H1 (cell line): Measurements from ENCODE around the gene ING1. TPM values are rescaled to one million over a fixed set of nuclear protein-coding genes. Genes with fewer than 3 reads are reported as not detected.

Experiments
- CTCF ChIA-PET: fragments of 300-600 bp; sonication (Branson Sonifier 250); formaldehyde crosslinking; loops from one replicate; lab custom pipeline; 2021; ENCODE audit not compliant: partially characterized antibody; lab: Charles Lee
- POLR2A ChIA-PET: fragments of 300-600 bp; sonication (Branson Sonifier 250); formaldehyde crosslinking; loops from one replicate; lab custom pipeline; 2021; ENCODE audit warnings: inconsistent platforms; ENCODE audit not compliant: partially characterized antibody; lab: Charles Lee
- DNase-seq, 2 experiments: peaks; one replicate each; pipeline versions ENCODE4 v3.0.0 to v3.0.0-alpha.2; 2010 to 2022; ENCODE audit warnings: low spot score in 2 of 2, low read depth in 1 of 2, mixed read lengths in 1 of 2
- FAIRE-seq: peaks from 2 replicates; lab custom pipeline; 2011; peaks lifted over from hg19 to GRCh38; lab: Jason Lieb, UNC
- H2AFZ ChIP-seq: 2 replicates; pipeline ENCODE4 v1.8.1; 2012; ENCODE audit warnings: low read length, inconsistent platforms
- H2AK5ac ChIP-seq: 2 replicates; pipeline ENCODE4 v1.6.1; 2013; ENCODE audit warnings: low read depth, low read length
- H2BK120ac ChIP-seq: replicated peaks from 2 replicates; pipeline ENCODE3; 2013; ENCODE audit warnings: low read depth, low read length, inconsistent platforms
- H2BK12ac ChIP-seq: 2 replicates; pipeline ENCODE4 v1.6.1; 2013; ENCODE audit warnings: low read depth, low read length
- H2BK15ac ChIP-seq: 2 replicates; pipeline ENCODE4 v1.6.1; 2013; ENCODE audit warnings: low read length
- H2BK20ac ChIP-seq: 2 replicates; pipeline ENCODE4 v1.6.1; 2013; ENCODE audit warnings: low read length
- H2BK5ac ChIP-seq: 2 replicates; pipeline ENCODE4 v1.6.1; 2013; ENCODE audit warnings: low read depth, low read length
- H3K14ac ChIP-seq: 2 replicates; pipeline ENCODE4 v1.6.1; 2013; ENCODE audit warnings: inconsistent platforms; ENCODE audit not compliant: insufficient read length
- H3K18ac ChIP-seq: 2 replicates; pipeline ENCODE4 v1.6.1; 2013; ENCODE audit warnings: low read length; ENCODE audit errors: extremely low read depth
- H3K23ac ChIP-seq: 2 replicates; pipeline ENCODE4 v1.6.1; 2013; ENCODE audit warnings: inconsistent platforms; ENCODE audit not compliant: insufficient read length
- H3K23me2 ChIP-seq: 2 replicates; pipeline ENCODE4 v1.6.1; 2013; ENCODE audit warnings: low read depth, low read length
- H3K27ac ChIP-seq: 2 replicates; pipeline ENCODE4 v1.6.1; 2011; ENCODE audit warnings: low read depth, low read length, inconsistent platforms
- H3K27me3 ChIP-seq, 4 experiments: replicated peaks in 1 of 4; 1 replicate in 1 of 4; 2 replicates in 3 of 4; pipeline versions ENCODE4 v1.6.1 to v1.8.1; 2011 to 2013; ENCODE audit warnings: low read length in 3 of 4, mild to moderate bottlenecking in 3 of 4, inconsistent platforms in 2 of 4, mixed read lengths in 2 of 4, moderate library complexity in 1 of 4; ENCODE audit not compliant: control insufficient read depth in 3 of 4, insufficient read depth in 3 of 4; ENCODE audit errors: extremely low read depth in 1 of 4
- H3K36me3 ChIP-seq, 4 experiments: 2 replicates each; pipeline versions ENCODE4 v1.6.1 to v1.8.1; 2011 to 2013; ENCODE audit warnings: mild to moderate bottlenecking in 4 of 4, low read length in 3 of 4, moderate library complexity in 2 of 4, control low read depth in 1 of 4, inconsistent platforms in 1 of 4; ENCODE audit not compliant: insufficient read depth in 4 of 4, control insufficient read depth in 2 of 4
- H3K4ac ChIP-seq: replicated peaks from 2 replicates; pipeline ENCODE3; 2013; ENCODE audit warnings: low read length, low read depth, mixed read lengths, inconsistent platforms; ENCODE audit not compliant: insufficient read length
- H3K4me1 ChIP-seq, 4 experiments: replicated peaks in 1 of 4; 1 replicate in 1 of 4; 2 replicates in 3 of 4; pipeline versions ENCODE4 v1.6.1 to v1.8.1; 2011 to 2013; ENCODE audit warnings: low read length in 3 of 4, inconsistent platforms in 2 of 4, mixed read lengths in 1 of 4; ENCODE audit not compliant: insufficient read depth in 4 of 4, control insufficient read depth in 3 of 4
- H3K4me2 ChIP-seq, 2 experiments: 2 replicates each; pipeline versions ENCODE4 v1.6.1 to v1.8.1; 2011 to 2013; ENCODE audit warnings: low read depth in 2 of 2, low read length in 2 of 2, control low read depth in 1 of 2, inconsistent platforms in 1 of 2, mild to moderate bottlenecking in 1 of 2; ENCODE audit not compliant: insufficient read depth in 1 of 2
- H3K4me3 ChIP-seq, 4 experiments: fragments of 200-600, 300-600 bp in 1 of 4; sonication (generic), shearing (Covaris generic), sonication (Bioruptor Twin) in 1 of 4; 2 replicates each; pipeline versions ENCODE4 v1.5.1 to v1.8.1; 2011 to 2016; ENCODE audit warnings: low read length in 4 of 4, low read depth in 3 of 4, control low read depth in 2 of 4, inconsistent platforms in 2 of 4, mild to moderate bottlenecking in 2 of 4, mixed read lengths in 1 of 4, moderate library complexity in 1 of 4; ENCODE audit not compliant: insufficient read depth in 2 of 4; ENCODE audit errors: extremely low read depth in 1 of 4
- H3K56ac ChIP-seq: replicated peaks from 2 replicates; pipeline ENCODE3; 2013; ENCODE audit warnings: low read depth, mild to moderate bottlenecking, mixed read lengths, low read length, inconsistent platforms; ENCODE audit not compliant: insufficient read length
- H3K79me1 ChIP-seq: 2 replicates; pipeline ENCODE4 v1.6.1; 2013; ENCODE audit warnings: low read depth, low read length, control low read depth
- H3K79me2 ChIP-seq, 2 experiments: 2 replicates each; pipeline versions ENCODE4 v1.6.1 to v1.8.1; 2012 to 2013; ENCODE audit warnings: low read length in 2 of 2, mild to moderate bottlenecking in 2 of 2, inconsistent platforms in 1 of 2; ENCODE audit not compliant: insufficient read depth in 2 of 2, control insufficient read depth in 1 of 2
- H3K9ac ChIP-seq, 4 experiments: replicated peaks in 1 of 4; 1 replicate in 1 of 4; 2 replicates in 3 of 4; pipeline versions ENCODE4 v1.6.1 to v1.8.1; 2011 to 2013; ENCODE audit warnings: low read depth in 3 of 4, low read length in 3 of 4, control low read depth in 2 of 4, mild to moderate bottlenecking in 2 of 4, moderate library complexity in 2 of 4, inconsistent platforms in 1 of 4; ENCODE audit errors: extremely low read depth in 1 of 4
- H3K9me3 ChIP-seq, 2 experiments: 2 replicates each; pipeline versions ENCODE4 v1.6.1 to v1.8.1; 2012 to 2013; ENCODE audit warnings: mild to moderate bottlenecking in 2 of 2, moderate library complexity in 2 of 2, control low read depth in 1 of 2, inconsistent platforms in 1 of 2, low read depth in 1 of 2, low read length in 1 of 2, mixed read lengths in 1 of 2; ENCODE audit not compliant: insufficient read depth in 2 of 2
- H4K20me1 ChIP-seq, 2 experiments: replicated peaks in 1 of 2; 2 replicates each; pipeline versions ENCODE3 to v1.8.1; 2011 to 2013; ENCODE audit warnings: inconsistent platforms in 2 of 2, low read length in 2 of 2, mild to moderate bottlenecking in 1 of 2; ENCODE audit not compliant: insufficient read depth in 2 of 2, control insufficient read depth in 1 of 2
- H4K5ac ChIP-seq: 2 replicates; pipeline ENCODE4 v1.6.1; 2013; ENCODE audit warnings: low read length, low read depth, mixed read lengths, inconsistent platforms; ENCODE audit not compliant: insufficient read length
- H4K8ac ChIP-seq: 2 replicates; pipeline ENCODE4 v1.8.0; 2013; ENCODE audit warnings: mild to moderate bottlenecking, moderate library complexity, low read length, inconsistent platforms; ENCODE audit not compliant: insufficient read depth; ENCODE audit errors: extremely low read depth
- H4K91ac ChIP-seq: replicated peaks from 2 replicates; pipeline ENCODE3; 2013; ENCODE audit warnings: low read length, mixed read lengths, inconsistent platforms; ENCODE audit not compliant: insufficient read length
- PHF8 ChIP-seq: fragments of 200-600 bp; sonication (generic); conservative IDR thresholded peaks from 2 replicates; pipeline ENCODE4 v1.7.1; 2012; ENCODE audit warnings: low read depth, mild to moderate bottlenecking, inconsistent platforms, low read length, moderate library complexity
- SP4 ChIP-seq: IDR thresholded peaks from 2 replicates; pipeline ENCODE4 v1.6.1; 2012; ENCODE audit warnings: low read length, inconsistent platforms
- WGBS, 2 experiments: shearing (Covaris generic) in 1 of 2; methylation state at CpG; one replicate each; pipeline versions ENCODE4 v1.1.6 to v1.1.7; 2013 to 2015; ENCODE audit warnings: low lambda C conversion rate in 2 of 2, mixed read lengths in 2 of 2, inconsistent platforms in 1 of 2, low coverage in 1 of 2, missing lambda C conversion rate in 1 of 2; ENCODE audit not compliant: insufficient replicate concordance in 2 of 2, insufficient coverage in 1 of 2, insufficient read length in 1 of 2; ENCODE audit errors: extremely low coverage in 1 of 2, missing lambda C conversion rate in 1 of 2; 5-methylcytosine and 5-hydroxymethylcytosine counted together
- polyA plus RNA-seq, 7 experiments: library from polyadenylated mRNA; depleted of rRNA in 3 of 7; stranded (reverse) in 5 of 7; unstranded in 2 of 7; fragments of >200 nt in 5 of 7; fragments of 200-250 nt in 2 of 7; gene quantifications; 1 replicate in 5 of 7; 2 replicates in 1 of 7; 4 replicates in 1 of 7; pipeline versions ENCODE4 v1.2.1 to v1.2.3, GENCODE V29; 2011 to 2013; ENCODE audit warnings: missing spikeins in 2 of 7, mixed read lengths in 2 of 7
- total RNA-seq: library from RNA; stranded (reverse); fragmentation: NEBNext Ultra II Directional; extraction: Animal tissue kit (Norgen Biotek cat#: 25700); gene quantifications from 2 replicates; pipeline ENCODE4 v1.2.1, GENCODE V29; 2021

The ING1 gene
- total and polyA plus RNA-seq, 2 of the 8 experiments (the other 6 are each of a cell fraction or from before 2014, with no cell fraction given) = 22.3 to 26.6 TPM

GRCh38 chr13:110743687-110744086 is 30.2 kb downstream of the ING1 start:
- 100% methylated on average over 1 of the region's 1 CpG; no CpG with 5 or more reads in 1 of the 2 experiments for WGBS, 2 experiments
- no peak overlapping the region for H2BK5ac ChIP-seq
- no peaks in the 10 kb centered on the region for H3K79me2 ChIP-seq
- H4K91ac ChIP-seq = no peak overlapping the region
- H3K36me3 ChIP-seq = no peaks in the 10 kb centered on the region
- FAIRE-seq (no peak), DNase-seq (no peak)
- H4K5ac ChIP-seq = no peak overlapping the region
- no peak overlapping the region for H2BK20ac ChIP-seq
- H3K23me2 ChIP-seq = no peaks in the 10 kb centered on the region
- no peak overlapping the region for H2BK120ac ChIP-seq
- H3K9me3 ChIP-seq = peaks cover 16 to 17% of the 10 kb centered on the region in 2 experiments
- H2AFZ ChIP-seq = no peak overlapping the region
- no peak overlapping the region for H3K14ac ChIP-seq
- no peak overlapping the region for H4K8ac ChIP-seq
- no peak overlapping the region for H3K4ac ChIP-seq
- H2AK5ac ChIP-seq = no peak overlapping the region
- no peak overlapping the region for H3K56ac ChIP-seq
- no peak overlapping the region for H3K27ac ChIP-seq
- H3K4me3 ChIP-seq = no peak overlapping the region; a peak in 2 of 8 replicates
- H2BK15ac ChIP-seq = no peak overlapping the region
- no peak overlapping the region for H3K9ac ChIP-seq
- peaks cover 0 to 2% (median 0%) of the 10 kb centered on the region in 4 experiments; a peak in 4 of 7 replicates for H3K4me1 ChIP-seq
- POLR2A ChIA-PET = no interaction called here
- TF ChIP-seq PHF8 (no peak), SP4 (no peak)
- H3K79me1 ChIP-seq = no peaks in the 10 kb centered on the region
- CTCF ChIA-PET = no interaction called here
- H3K23ac ChIP-seq = no peak overlapping the region
- H3K27me3 ChIP-seq = no peaks in the 10 kb centered on the region
- H4K20me1 ChIP-seq = no peaks in the 10 kb centered on the region
- H2BK12ac ChIP-seq = no peak overlapping the region
- no peak overlapping the region for H3K4me2 ChIP-seq
- no peak overlapping the region for H3K18ac ChIP-seq
